ENCODE measurements around the gene GPHB5.
"Not testable (repeated sequence)": the region's sequence is repeated elsewhere in the genome, so short reads cannot be mapped to it uniquely, and the experiment has no call there.

The GPHB5 gene

DNA sequence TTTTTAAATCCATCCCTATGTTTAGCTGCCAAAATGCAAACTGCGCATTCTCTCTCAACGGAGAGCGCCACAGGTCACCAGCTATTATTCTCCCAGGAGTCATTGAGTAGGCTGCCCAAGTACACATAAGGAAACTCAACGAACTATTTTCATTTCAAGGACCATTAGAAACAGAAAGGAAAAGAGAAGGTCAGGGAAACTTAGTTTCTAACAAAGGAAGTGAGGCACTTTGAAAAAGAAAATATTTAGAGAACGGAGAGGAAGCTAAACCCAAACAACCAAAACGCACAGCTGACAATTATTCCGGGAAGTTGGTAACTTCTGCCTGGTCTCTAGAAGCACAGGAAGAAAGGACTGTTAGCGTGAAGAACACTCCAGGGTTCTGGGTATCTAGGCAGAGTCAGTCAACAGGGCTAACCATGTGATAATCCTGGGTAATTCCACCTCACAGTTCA, 23.5 kb downstream of the GPHB5 start:
- no peak for DNase-seq (ENCODE audit: low read depth, low spot score)

DNA sequence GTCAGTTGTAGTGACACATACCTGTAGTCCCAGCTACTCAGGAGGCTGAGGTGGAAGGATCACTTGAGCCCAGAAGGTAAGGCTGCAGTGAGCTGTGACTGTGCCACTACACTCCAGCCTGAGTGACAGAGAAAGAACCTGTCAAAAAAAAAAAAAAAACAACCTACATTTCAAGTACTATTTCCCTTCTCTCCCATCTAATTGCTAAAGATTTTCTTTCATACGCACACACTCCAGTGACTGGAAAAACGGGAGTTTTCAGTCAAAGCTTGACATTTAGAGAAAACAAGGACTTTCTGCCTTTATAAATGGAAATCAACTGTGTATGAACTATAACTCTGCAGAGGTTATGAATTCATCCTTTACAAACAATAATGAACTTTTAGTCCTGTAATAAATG, 25.9 kb downstream of the GPHB5 start:
- DNase-seq (ENCODE audit: low read depth, low spot score), result no peak

DNA sequence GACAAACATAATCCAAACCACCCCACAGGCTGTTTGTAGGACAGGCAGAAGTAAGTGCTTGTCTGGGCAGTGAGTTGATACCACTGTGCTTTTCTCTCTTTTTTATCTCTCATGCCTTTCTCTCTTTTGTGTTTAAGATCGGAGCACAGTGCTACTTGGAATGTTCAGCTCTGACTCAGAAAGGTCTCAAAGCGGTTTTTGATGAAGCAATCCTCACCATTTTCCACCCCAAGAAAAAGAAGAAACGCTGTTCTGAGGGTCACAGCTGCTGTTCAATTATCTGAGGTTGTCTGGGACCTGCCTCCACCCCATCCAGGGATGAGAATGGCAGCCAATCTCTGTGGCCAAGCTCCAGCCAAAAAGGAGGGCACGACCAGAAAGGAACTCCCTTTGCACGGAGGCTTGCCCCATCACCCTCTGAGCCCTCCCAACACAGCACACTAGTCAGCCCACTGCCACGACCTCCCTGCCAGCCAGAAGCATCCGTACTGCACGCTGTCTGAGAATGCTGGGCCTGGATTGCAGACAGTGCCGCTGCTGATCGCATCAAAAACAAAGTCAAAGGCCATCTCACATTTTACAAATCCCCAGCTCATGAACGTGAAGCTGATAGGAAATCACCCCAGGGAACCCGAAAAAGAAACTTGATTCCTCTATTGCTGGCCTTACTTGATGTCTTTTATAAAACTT, 27.8 kb downstream of the GPHB5 start:
- DNase-seq (ENCODE audit: low read depth, low spot score), result no peak

DNA sequence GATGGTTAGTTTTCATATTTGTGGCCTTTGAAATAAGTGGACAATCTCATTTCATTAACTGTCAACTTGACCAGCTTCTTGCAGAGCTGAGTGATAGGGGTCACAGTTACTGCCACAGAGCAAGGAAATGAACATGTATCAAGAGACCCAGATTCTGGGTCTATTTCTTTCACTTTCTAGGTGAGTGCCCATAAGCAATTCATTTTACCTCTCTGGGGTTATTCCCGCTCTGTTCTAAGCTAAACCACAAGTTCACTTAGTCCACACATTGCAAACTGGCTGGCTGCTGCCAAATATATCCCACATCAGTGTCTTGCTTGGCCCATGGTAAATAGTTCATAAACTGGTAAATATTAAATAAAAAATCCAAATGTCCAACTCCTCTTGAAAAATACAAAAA, 29.9 kb downstream of the GPHB5 start:
- DNase-seq (ENCODE audit: low read depth, low spot score), result no peak

DNA sequence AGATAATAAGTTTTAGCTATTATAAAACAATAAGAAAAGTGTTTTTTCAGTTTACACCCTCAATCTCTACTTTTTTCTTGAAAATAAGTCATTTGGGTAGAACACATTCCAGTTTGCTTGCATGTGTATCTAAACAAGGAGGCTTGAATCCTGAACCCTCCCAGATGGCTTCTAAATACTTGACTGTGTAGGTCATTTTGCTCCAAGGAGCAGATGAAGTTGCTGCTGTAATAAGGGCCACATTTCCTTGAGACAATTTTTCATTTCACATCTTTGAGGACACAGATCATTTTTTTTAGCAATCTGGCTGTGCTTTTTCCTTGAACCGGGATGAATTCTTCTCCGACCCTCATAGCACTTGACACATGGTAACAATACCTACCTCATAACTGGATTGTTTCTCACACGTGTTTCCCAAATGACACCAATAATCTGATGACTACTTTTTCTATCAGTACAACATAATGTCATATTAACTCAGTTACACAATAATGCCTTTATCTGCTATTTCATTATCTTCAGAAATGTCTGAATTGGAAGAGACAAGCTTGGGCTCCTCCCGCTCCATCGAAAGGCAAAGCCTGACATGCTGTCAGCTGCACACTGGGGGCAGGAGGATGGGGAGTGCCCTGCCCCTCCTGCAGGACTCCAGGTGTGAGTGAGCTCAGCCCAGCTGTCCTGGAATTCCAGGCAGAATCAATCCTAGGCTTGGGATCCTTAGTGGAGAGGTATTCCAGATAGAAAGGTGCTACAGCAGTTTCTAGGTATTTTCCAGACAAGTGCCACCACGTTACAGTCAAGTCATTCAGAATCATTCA, 30.9 kb downstream of the GPHB5 start:
- no peak for DNase-seq (ENCODE audit: low read depth, low spot score)

DNA sequence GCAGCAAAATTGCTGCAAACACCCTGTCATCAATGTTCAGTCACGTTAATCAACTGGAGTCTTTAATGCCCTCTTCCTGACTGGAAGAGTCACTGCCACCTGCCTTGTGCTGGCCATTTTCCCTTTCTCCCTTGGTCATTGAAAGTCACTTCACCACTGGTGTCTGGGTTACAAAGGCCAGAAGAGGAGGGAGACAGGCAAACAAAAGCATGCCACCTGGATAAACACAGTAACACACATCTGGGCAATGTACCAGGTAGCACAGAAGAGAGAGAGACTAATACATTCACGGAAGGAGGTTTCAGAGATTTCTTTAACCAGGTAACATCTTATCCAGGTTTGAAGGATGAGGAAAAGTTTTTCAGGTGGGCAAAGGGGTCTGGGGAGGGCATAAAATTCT, 32.7 kb downstream of the GPHB5 start:
- no peak for DNase-seq (ENCODE audit: low read depth, low spot score)

DNA sequence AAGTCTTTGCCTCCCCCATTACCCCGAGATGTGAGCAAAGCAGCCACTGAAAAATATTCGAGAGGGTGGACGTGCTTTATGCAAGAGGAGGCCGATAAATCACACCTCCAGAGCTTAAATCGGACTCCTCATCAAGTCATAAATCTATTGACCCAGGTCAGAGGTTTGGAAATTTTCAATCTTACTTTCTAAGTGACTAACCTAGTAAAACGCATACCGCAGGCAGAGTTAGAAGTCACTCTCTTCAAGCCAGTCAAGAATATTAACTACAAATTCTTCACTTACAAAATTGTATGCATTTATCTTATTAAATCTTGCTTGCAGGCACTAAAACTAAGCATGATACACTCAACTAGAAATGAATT, 34.9 kb downstream of the GPHB5 start:
- DNase-seq (ENCODE audit: low read depth, low spot score), result no peak

DNA sequence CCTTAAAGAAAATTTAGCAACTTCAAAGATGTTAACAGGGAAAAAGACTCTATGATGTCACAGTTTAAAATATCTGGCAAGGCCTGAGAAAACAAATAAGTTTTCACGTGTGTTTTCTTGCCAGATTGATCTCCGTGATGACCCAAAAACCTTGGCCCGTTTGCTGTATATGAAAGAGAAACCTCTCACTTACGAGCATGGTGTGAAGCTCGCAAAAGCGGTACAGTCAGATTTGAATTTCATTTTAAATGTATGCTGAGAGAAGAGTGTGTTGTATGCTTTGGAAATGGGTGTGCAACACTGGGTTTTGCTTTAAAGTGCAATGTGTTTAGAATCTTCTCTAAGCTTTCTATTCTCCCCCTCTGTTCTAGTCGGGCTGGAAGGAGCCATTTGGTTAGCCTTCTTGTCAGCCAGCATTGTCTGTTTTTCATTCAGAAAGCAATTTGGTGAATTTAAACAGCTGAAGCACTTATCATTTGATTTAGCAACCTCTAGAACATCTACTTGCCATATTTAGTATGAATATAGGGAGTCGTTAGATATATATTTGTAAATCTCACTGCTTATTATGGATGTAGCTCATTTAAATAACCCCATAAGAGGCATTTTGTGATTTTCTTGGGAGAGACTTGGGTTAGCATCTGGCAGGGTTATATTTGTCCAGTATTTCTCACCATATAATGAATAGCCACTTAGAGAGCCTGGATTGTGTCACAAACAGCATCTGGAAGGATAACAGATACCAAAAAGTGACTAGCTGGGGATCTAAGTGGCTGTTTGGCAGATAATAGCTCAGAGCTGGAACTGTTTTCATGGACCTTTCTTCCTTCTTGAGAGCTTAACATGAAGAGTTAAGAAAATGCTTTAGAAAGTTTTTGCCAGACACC, 35.5 kb downstream of the GPHB5 start:
- DNase-seq (ENCODE audit: low read depth, low spot score), result no peak

DNA sequence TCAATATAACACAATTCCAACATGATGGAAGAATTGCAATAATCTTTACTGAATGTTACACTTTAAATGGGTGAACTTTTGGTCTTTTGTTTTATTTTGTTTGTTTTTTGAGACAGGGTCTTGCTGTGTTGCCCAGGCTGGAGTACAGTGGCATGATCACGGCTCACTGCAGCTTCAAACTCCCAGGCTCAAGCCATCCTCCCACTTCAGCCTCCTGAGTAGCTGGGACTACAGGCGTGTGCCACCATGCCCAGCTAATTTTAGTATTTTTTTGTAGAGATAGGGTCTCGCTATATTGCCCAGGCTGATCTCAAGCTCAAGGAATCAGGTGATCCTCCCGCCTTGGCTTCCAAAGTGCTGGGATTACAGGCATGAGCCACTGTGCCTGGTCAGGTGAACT, 38.8 kb downstream of the GPHB5 start:
- not testable (repeated sequence) for DNase-seq (ENCODE audit: low read depth, low spot score)

DNA sequence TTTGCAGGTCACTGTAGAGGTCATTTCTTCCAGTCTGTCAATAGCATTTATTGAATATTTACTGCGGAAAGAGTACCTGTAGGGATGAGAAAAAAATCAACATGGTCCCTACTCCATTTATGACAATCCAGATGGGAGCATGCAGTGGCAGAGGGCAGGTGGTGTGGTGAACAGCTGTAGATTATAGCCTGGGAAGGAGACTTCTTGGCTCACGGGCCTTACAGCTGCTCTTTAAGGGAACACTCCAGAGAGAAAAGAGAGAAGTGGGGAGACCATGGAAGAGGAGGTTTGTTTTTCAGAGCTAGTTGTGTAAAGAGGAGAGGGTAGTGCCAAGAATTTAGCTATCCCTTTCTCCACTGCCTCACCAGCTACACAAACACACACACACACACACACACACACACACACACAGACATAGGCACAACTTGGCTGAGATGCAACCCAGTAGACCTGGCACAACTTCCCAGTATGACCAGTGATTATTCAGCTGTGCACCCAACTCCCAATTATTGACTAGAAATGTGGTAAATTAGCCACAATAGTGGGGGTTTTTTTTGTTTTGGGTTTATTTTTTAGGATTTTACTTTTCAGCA, 41.0 kb downstream of the GPHB5 start:
- DNase-seq (ENCODE audit: low read depth, low spot score), result no peak

DNA sequence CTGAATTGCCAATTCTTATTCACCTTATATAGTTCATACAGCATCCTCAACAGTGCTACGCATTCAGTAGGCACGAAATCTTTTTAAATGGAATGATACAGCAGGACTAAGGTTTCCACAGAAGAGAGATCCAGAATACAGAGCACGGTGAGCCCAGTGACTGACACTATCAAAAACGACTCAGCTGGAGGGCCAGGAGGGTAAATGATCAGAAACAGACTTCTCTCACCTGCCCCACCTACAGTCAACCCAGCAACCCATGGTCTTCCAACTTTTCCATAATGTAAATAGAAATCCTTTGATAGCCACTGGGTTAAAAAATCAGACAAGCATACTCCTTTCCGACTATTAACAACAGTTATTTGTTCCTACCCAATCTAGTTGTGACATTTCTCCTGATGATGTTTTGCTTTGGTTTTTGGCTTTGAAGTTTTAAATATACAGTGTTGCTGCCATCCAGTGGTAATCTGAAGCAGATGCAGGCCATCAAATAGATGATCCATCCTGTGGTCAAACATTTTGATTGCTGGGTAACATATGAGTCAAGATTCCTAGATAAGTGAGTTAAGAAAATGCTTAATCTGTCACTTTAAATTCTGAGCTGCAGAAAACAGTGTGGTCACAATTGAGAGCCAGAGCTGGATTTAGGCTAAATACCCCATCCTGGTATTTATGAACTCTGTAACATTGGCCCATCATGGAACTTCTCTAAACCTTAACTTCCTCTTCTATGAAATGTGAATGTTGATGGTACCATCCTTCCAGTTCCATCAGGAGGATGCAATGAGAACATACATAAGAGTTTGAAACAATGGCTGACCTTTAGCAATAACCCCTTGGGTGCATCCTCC, 42.0 kb downstream of the GPHB5 start:
- no peak for DNase-seq (ENCODE audit: low read depth, low spot score)

DNA sequence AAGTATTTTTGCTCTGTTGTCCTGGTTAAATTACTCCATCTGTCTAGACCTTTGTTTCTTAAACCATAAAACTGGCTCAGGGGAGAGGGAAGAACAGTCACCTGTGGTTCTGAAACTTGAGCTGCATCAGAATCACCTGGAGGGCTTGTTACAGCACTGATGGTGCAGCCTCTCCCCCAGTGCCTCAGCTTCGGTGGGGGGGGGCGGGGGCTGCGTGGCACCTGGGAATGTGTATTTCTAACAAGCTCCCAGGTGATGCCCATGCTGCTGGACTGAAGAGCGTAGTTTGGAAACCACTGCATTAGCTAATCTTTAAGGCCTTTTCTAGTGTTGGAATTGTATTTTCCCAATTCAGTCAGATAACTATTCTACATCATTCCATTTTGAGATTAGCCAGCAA, 42.7 kb downstream of the GPHB5 start:
- DNase-seq (ENCODE audit: low read depth, low spot score), result no peak

DNA sequence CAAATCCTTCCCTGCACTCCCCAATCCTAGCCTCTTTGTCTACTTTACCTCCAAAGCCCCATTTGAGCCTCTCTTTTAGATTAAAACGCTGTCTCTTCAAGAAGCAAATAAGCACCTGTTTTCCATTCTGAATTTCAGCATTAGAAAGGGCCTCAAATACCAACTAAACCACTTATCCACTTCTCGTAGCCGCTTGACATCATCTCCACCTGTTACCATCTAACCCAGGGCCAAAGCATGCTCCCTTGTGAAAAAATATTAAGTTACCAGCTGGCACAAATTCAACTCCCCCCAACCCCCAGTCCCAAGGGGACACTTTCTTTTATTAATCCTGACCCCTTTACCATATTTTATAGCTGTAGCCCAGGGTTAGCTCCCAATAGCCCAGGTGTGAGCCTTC, 43.1 kb downstream of the GPHB5 start:
- DNase-seq (ENCODE audit: low read depth, low spot score), result no peak

DNA sequence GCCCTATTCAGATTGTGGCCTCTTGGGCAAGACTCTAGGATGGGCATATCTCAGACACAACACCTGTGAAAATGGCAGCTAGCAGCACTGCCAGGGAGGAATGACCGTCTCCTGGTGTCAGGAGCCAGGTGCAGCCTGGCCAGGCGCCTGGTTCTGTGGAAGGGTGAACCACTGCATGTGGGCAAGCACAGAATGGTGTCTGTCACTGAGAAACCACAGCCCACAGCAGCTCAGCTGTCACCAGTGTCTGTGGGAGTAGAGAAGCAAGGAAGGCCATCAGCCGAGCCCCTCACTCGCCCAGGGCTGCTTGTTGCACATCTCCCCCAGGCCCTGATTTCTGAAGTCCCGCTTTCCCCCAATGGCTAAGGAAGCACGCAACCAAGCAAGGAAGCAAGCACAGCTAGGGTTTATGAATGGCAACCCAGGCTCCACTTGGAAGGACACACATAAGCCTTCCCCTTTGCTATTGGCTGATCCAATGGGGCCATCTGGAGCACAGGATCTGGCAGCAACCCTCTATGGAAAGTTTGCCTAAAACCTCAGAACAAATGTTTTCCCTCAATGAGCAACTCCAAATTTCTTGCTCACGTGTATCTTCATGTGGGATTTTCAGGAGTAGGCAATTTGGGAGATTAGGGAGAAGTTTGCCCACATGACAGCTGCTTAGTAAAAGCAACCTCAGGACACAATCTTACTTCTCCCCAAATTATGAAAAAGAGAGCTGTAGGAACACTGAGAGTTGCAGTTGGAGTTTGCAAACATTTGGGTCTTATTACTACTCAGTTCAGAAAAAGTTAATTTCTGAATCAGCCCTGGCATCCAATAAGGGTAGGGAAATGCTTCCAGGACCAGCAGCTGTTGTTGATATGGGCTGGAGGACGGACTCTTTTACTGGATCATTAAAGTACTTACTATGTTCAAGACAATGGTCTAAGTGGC, 44.7 kb downstream of the GPHB5 start:
- no peak for DNase-seq (ENCODE audit: low read depth, low spot score)

DNA sequence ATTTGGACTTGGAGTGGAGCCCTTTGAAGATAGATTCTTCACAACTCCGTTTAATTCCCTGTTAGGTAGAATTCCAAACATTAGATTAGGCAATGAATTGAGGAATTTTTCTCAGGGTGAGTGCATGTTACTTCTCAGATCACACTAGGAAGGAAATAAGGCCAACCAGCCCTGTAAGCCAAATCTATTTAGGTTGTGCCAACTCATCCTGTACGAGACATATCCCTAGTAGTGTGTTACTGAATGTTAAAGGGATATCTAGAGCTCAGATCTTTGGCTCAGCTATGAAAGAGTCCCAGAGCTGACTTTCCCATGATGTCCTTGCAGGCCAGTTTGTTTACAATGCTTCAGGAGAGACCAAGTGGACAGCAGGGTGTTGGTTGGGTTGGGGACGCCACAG, 45.6 kb downstream of the GPHB5 start:
- DNase-seq (ENCODE audit: low read depth, low spot score), result no peak

DNA sequence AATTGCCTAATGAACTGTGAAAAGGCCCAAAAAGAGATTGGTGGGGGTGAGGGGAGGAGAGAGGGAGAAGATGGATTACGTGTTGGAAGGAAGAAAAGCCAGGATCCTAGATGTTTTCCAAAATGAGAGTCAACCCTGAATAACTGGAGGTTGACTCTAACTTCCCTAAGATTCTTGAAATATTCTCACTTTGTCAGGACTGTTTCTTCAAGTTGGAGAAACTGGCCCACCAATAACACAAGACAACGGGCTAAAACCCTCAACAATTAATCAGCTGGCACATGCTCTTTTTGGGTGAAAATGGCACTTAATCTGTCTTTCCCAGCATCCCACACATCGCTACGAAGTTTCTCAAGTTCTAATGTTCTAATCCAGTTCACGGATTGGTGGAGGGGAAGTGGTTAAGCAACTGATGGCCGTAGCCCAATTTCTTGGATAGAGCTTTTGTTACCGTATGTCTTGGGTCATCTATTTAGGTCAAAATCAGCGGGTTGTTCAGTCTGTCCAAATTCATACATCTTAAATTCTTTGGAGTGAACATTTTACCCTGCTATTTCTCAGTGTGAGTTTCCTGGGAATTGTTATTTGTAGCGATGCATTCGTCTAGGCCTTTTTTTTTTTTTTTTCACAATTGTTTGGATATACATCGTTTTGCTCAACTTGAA, 49.0 kb downstream of the GPHB5 start:
- DNase-seq (ENCODE audit: low read depth, low spot score), result no peak

DNA sequence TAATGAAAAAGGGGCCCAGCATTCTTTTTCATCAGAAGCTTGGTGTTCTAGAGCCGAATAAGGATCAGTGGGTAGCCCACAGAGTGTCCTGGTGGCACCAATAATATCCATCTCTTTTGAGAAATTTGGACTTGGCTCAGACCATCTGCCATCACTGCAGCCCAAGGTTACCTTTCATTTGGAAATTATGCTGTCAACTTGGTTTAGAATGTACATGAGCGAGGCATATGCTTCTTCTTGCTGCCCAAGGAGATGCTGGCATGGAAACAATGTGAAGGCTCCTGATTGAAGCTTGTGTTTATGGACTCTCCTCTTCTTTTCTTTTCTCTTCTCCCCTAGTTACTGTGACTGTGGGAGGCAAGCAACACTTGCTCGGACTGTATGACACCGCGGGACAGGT, 50.0 kb downstream of the GPHB5 start:
- no peak for DNase-seq (ENCODE audit: low read depth, low spot score)

DNA sequence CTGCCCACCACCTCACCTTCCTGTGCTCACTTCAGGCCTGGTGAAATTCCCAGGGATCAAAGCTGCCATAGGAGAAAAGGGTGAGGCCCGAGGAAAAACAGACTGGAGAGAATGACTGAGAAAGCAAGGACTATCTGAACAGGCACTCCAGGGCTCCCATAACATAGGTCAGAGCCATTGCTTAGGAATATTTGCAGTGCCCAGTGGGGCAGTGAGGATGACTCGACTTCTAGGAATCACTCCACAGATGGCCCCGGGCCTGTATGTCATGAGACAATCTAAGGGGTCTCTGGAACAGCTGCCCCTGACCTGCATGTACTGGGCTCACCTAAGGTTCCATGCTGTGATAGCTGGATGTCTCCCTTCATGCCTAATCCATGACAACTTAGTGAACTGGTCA, 51.6 kb downstream of the GPHB5 start:
- no peak for DNase-seq (ENCODE audit: low read depth, low spot score)

DNA sequence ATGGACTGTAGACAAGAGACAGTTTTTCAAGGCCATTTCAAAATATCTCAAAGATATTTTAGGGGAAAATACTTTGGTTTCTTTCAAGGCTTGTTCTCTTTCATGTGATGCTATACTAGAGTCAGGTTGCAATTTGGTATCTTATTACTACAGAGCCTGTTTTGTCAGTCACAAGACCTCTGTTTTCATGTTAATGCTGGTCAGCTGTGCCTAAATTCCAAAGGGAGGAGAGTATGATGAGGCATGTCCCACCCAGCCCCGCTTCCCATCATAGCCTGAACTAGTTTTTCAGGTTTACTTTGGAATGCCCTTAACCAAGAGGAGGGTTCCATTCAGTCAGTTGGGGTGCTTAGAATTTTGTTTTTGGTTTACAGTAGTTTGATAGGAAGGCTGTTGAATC, 52.6 kb downstream of the GPHB5 start:
- DNase-seq (ENCODE audit: low read depth, low spot score), result no peak

Measured in activated CD4-positive, CD25-positive, alpha-beta regulatory T cell treated with anti-CD3 and anti-CD28 coated beads, Interleukin-2, amount 50 U/mL, for 16 hours (primary cell).